Kidney epithelial cell (primary cell): ENCODE measurements around the gene RADIL. TPM values are rescaled to one million over a fixed set of nuclear protein-coding genes. Genes with fewer than 3 reads are reported as not detected.

Source experiments
- DNase-seq: peaks from one replicate; pipeline ENCODE4 v3.0.0-alpha.2; 2010; ENCODE audit warnings: low read depth
- H3K27me3 ChIP-seq: 2 replicates; pipeline ENCODE4 v1.6.0; 2011; ENCODE audit warnings: low read length; ENCODE audit not compliant: control insufficient read depth, insufficient read depth
- H3K36me3 ChIP-seq: 2 replicates; pipeline ENCODE4 v1.5.1; 2011; ENCODE audit warnings: low read length; ENCODE audit not compliant: control insufficient read depth, insufficient read depth
- H3K4me3 ChIP-seq: 2 replicates; pipeline ENCODE4 v1.5.1; 2011; ENCODE audit warnings: low read depth, mild to moderate bottlenecking, control low read depth, low read length
- total RNA-seq: library from RNA; depleted of rRNA; stranded (reverse); fragments of >200 nt; gene quantifications from 2 replicates; pipeline ENCODE4 v1.2.3, GENCODE V29; 2015
- TF ChIP-seq, protein P1 (sequence below): IDR thresholded peaks from 2 replicates; pipeline ENCODE4 v1.5.1; 2011; ENCODE audit warnings: mild to moderate bottlenecking, moderate library complexity, low read length, control low read depth, inconsistent platforms; ENCODE audit not compliant: insufficient read depth, poor library complexity, severe bottlenecking

RADIL gene
- total RNA-seq, 1 donor from 2014 or later, result 3.5 TPM

DNA sequence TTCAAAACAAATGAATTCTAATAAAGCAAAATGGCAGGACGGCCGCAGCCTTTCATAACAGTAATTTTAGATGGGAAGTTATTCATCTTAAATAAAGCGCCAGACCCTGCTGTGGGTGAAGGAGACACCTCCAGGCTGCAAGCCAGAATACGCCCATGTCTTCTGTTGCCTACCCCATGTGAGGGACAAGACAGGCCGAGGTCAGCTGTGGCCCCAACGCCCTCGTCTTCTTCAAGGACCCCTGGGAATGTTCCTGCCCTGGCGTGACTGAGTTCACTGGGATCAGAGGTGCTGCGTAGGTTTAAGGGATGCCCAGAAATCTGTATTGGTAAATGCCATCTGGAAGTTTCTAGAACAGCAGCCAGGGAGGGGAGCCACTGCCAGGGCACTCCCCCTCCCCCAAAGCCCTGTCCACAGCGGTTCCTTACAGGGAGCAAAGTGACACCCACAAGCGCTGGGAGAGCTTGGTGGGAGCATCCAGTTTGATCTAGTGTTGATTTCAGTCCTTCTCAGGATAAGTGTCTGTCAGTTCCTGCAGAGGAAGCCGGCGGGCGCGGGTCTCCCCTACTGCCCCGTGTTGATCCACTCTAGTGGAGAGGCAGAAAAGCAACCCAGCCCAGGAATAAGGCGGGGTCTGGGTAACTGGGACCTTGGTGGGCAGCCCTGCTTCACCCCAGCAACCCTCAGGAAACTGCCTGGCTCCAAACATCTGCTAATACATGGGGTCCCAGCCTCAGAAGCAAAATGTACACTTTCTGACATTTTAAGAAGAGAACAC lies 42.3 kb downstream of the RADIL start:
- H3K27me3 ChIP-seq, result peaks cover 14% of the 10 kb centered on the region
- H3K4me3 ChIP-seq, result no peak overlapping the region
- no peak for DNase-seq
- H3K36me3 ChIP-seq, result no peaks in the 10 kb centered on the region
- TF ChIP-seq, protein P1, sequence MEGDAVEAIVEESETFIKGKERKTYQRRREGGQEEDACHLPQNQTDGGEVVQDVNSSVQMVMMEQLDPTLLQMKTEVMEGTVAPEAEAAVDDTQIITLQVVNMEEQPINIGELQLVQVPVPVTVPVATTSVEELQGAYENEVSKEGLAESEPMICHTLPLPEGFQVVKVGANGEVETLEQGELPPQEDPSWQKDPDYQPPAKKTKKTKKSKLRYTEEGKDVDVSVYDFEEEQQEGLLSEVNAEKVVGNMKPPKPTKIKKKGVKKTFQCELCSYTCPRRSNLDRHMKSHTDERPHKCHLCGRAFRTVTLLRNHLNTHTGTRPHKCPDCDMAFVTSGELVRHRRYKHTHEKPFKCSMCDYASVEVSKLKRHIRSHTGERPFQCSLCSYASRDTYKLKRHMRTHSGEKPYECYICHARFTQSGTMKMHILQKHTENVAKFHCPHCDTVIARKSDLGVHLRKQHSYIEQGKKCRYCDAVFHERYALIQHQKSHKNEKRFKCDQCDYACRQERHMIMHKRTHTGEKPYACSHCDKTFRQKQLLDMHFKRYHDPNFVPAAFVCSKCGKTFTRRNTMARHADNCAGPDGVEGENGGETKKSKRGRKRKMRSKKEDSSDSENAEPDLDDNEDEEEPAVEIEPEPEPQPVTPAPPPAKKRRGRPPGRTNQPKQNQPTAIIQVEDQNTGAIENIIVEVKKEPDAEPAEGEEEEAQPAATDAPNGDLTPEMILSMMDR, result no peak

DNA sequence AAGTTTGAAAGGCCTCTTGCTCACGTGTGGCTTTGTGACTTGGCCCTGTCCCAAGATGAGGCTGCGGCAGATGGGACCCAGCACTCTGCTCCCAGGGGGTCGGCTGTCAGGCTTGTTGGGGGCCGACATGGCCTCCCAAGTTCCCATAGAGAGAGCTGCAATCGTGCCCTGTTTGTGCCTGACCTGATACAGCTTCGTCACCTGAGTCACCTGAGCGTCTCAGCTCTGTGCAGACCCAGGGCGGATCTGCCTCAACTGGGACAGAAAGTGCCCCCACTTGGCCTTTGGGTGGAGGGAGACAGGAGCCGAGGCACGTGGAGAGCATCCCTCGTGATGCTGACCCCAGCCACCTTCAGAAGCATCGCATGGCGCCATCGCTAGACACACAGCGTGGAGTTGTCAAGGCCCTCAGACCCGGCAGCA lies 43.4 kb downstream of the RADIL start:
- Histone ChIP-seq H3K36me3 (no peaks in the 10 kb centered on the region), H3K27me3 (peaks cover 14% of the 10 kb centered on the region), H3K4me3 (no peak overlapping the region)
- TF ChIP-seq, protein P1, result no peak
- no peak for DNase-seq

DNA sequence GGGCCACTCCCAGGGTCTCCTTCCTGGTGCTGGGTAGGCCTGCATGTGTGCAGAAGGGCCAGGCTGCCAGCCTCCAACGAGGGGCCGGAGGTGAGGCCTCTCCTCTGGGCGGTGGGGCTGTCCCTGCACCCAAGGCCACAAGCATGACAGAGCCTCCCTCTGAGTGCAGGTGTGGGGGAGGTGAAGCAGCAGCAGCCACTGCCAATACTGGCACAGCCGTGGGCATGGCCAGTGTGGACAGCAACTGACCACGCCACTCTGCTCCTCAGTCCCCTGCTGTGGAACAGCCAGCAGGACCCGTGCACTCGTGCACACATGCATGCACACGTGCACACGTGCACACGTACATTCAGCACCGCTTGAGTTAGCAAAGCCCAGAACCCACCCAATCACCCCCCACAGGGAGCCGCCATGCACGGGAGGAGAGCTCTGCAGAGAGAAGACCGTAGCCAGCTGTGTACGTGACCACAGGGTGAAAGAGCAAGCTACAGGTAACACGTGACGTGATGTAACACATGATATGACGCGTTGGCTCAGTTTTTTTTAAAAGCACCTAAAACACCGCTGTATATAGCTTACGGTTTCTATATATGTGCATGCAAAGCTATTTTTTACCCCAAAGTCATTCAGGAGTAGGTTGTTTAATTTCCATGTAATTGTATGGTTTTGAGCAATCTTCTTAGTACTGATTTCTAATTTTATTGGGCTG lies 44.7 kb downstream of the RADIL start:
- Histone ChIP-seq H3K27me3 (peaks cover 13% of the 10 kb centered on the region), H3K36me3 (no peaks in the 10 kb centered on the region), H3K4me3 (no peak overlapping the region)
- TF ChIP-seq, protein P1, result no peak
- no peak for DNase-seq

DNA sequence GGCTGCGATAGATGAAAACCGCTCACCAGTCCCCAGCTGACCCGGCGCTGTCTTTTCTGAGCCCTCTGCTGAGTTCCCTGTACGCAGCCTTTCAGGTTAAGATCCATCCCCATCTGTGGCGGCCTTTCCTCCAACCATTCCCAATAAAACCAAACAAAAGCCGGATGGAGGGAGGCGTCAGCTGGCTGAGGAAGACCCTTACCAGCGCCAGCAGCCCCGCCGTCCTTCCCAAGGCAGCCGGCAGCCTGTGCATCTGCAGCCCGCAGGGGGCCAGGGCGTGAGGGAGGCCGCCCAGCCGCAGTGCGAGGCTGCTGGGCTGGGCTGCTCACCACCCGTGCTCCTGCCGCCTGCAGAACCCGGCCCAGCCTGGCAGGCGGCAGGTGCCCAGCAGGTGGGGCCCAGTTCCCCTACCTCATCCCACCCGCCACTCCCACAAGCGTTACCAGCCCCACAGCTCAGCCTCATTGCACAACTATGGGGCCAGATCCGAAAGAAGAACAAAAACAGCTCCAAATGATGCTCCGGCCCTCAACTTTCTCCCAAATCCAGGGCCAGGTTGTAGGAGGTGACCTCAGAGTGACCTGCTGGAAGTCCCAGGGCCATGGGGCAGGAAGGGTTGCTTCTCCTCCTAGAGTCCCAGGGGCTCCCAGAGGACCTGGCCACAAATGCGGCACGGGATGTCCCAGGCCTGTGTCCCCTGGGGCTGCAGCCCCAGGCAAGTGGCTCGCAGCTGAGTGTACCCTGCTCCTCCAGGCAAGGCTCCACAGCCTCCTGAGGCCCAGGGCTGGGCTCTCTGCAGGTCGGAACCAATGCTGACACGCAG lies 45.5 kb downstream of the RADIL start:
- TF ChIP-seq, protein P1, result no peak
- no peak for DNase-seq

DNA sequence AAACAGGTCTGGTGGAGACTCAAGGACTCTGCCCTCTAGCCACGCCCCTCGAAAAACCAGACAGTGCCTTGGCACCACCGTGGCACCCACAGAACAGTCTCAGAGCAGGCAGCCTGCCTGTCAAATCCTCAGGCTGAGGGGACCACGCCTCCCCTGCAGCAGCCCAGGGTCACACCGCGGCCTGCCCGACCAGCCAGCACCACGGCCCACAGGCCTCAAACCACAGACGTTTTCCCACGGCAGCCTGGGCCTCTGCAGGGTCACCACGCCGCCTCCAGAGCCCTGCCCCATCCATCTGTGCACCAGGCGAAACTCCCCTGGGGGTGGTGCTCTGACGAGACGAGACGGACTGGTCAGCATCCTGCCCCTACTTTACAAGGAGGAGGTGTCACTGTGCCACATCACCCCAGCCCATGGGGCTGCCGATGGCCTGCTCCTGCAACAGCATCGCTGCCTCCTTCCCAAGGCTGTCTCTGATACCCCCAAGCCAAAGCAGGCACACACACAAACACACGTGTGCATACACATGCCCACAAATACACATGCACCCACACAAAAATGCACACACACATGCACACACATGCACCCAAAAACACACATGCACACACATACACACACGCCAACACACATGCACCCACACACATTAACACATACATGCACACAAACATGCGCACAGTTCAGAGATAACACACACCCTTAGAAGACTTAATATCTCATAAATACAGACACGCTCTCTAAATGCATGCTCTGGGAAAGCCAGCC lies 46.3 kb downstream of the RADIL start:
- H3K36me3 ChIP-seq, result no peaks in the 10 kb centered on the region
- DNase-seq, result no peak
- H3K4me3 ChIP-seq, result no peak overlapping the region

More for the DNA sequence above, 45.5 kb downstream of the RADIL start:
- Histone ChIP-seq H3K36me3 (no peaks in the 10 kb centered on the region), H3K4me3 (no peak overlapping the region), H3K27me3 (peaks cover 13% of the 10 kb centered on the region)

More for the DNA sequence above, 46.3 kb downstream of the RADIL start:
- TF ChIP-seq, protein P1, result no peak
- peaks cover 13% of the 10 kb centered on the region for H3K27me3 ChIP-seq
